Thyroid gland (tissue), 4 donors: Measurements from ENCODE around the gene POMZP3. TPM values are rescaled to one million over a fixed set of nuclear protein-coding genes. Genes with fewer than 3 reads are reported as not detected.
"Not testable (repeated sequence)": the region's sequence is repeated elsewhere in the genome, so short reads cannot be mapped to it uniquely, and the experiment has no call there.

Experiments used
- DNase-seq, 2 donors: peaks; one replicate each; pipeline ENCODE4 v3.0.0-alpha.2; 2019
- H3K27ac ChIP-seq, 3 donors: fragments of 200-600 bp; sonication (generic); 1 replicate in 2 of 3; 2 replicates in 1 of 3; pipeline ENCODE4 v1.5.1; 2016 to 2019; ENCODE audit warnings: mild to moderate bottlenecking in 1 of 3, moderate library complexity in 1 of 3
- H3K27me3 ChIP-seq: fragments of 200-600 bp; sonication (generic); one replicate; pipeline ENCODE4 v1.5.1; 2019
- H3K36me3 ChIP-seq, 2 donors: fragments of 200-600 bp; sonication (generic); one replicate each; pipeline ENCODE4 v1.5.1; 2016 to 2019
- H3K4me1 ChIP-seq, 2 donors: fragments of 200-600 bp; sonication (generic); one replicate each; pipeline ENCODE4 v1.5.1; 2017 to 2019
- H3K4me3 ChIP-seq, 3 donors: fragments of 200-600 bp; sonication (generic); replicated peaks in 1 of 3; 1 replicate in 2 of 3; 2 replicates in 1 of 3; pipeline ENCODE4 v1.5.1; 2016; ENCODE audit warnings: mild to moderate bottlenecking in 1 of 3
- H3K9me3 ChIP-seq: fragments of 200-600 bp; sonication (generic); one replicate; pipeline ENCODE4 v1.5.1; 2017
- WGBS, 2 donors: methylation state at CpG; one replicate each; pipeline ENCODE4 v1.1.5; 2017; 5-methylcytosine and 5-hydroxymethylcytosine counted together
- intact Hi-C: fragments of 100-400 bp; cut with DNase I; formaldehyde crosslinking; loops from one replicate; pipeline ENCODE4 v1.15.1; 2023
- total RNA-seq, 4 donors: library from RNA; depleted of rRNA; stranded (reverse); fragments of >200 nt; gene quantifications; one replicate each; pipeline ENCODE4 v1.2.3, GENCODE V29; 2016

Gene POMZP3
- total RNA-seq, 4 donors from 2014 or later: 2.7 to 5.3 (median 4.4) TPM

GRCh38 chr7:76609864-76610263 lies 17.2 kb downstream of the POMZP3 start:
- H3K4me1 ChIP-seq, H3K36me3 ChIP-seq, H3K27ac ChIP-seq, DNase-seq, H3K9me3 ChIP-seq, H3K4me3 ChIP-seq, H3K27me3 ChIP-seq, intact Hi-C loops: not testable (repeated sequence)
- 100% methylated on average over 1 of the region's 10 CpGs; no CpG with 5 or more reads in 1 of the 2 donors for WGBS, 2 donors

- H3K27me3 ChIP-seq: not testable (repeated sequence)
- H3K27ac ChIP-seq: peak overlapping the region in 1 of 3 donors; percentile 32
- WGBS, 2 donors: 91 to 100% methylated on average over 1 to 6 of the region's 7 CpGs
Measured at GRCh38 chr7:76608469-76608868, 18.6 kb downstream of the POMZP3 start.

GRCh38 chr7:76606027-76606426 lies 21.1 kb downstream of the POMZP3 start:
- H3K27ac ChIP-seq: not testable (repeated sequence)

More at GRCh38 chr7:76608469-76608868, 18.6 kb downstream of the POMZP3 start:
- H3K9me3 ChIP-seq, DNase-seq, intact Hi-C loops, H3K4me3 ChIP-seq, H3K36me3 ChIP-seq, H3K4me1 ChIP-seq: not testable (repeated sequence)

GRCh38 chr7:76600650-76601049 lies 26.4 kb downstream of the POMZP3 start:
- H3K27me3 ChIP-seq, H3K4me3 ChIP-seq, H3K9me3 ChIP-seq, H3K27ac ChIP-seq, H3K36me3 ChIP-seq, DNase-seq, H3K4me1 ChIP-seq, intact Hi-C loops: not testable (repeated sequence)
- WGBS, 2 donors: 97 to 98% methylated on average over 3 of the region's 3 CpGs

More at GRCh38 chr7:76606027-76606426, 21.1 kb downstream of the POMZP3 start:
- peak; percentile 62 to 77 for DNase-seq
- 3 to 21% methylated on average over 4 to 6 of the region's 6 CpGs for WGBS, 2 donors
- H3K27me3 ChIP-seq, H3K36me3 ChIP-seq, H3K9me3 ChIP-seq, H3K4me3 ChIP-seq, H3K4me1 ChIP-seq, intact Hi-C loops: not testable (repeated sequence)

- H3K4me1 ChIP-seq, intact Hi-C loops, H3K9me3 ChIP-seq, H3K27me3 ChIP-seq, H3K36me3 ChIP-seq, H3K4me3 ChIP-seq, H3K27ac ChIP-seq, DNase-seq: not testable (repeated sequence)
- 97 to 100% methylated on average over 1 of the region's 2 CpGs for WGBS, 2 donors
Measured at GRCh38 chr7:76600116-76600482, 27.0 kb downstream of the POMZP3 start.

GRCh38 chr7:76598590-76599264 lies 28.4 kb downstream of the POMZP3 start:
- H3K4me1 ChIP-seq, H3K27ac ChIP-seq, H3K4me3 ChIP-seq, H3K27me3 ChIP-seq, H3K9me3 ChIP-seq, intact Hi-C loops, H3K36me3 ChIP-seq, DNase-seq: not testable (repeated sequence)

- H3K4me3 ChIP-seq, intact Hi-C loops, H3K27me3 ChIP-seq, H3K9me3 ChIP-seq, H3K27ac ChIP-seq, H3K4me1 ChIP-seq, H3K36me3 ChIP-seq, DNase-seq: not testable (repeated sequence)
- WGBS, 2 donors: 80 to 88% methylated on average over 1 of the region's 1 CpG
Measured at GRCh38 chr7:76597288-76597687, 29.8 kb downstream of the POMZP3 start.

- H3K9me3 ChIP-seq, H3K27me3 ChIP-seq, H3K4me3 ChIP-seq, DNase-seq, H3K36me3 ChIP-seq, intact Hi-C loops, H3K27ac ChIP-seq: not testable (repeated sequence)
- peaks cover 8 to 15% of the 10 kb centered on the region in 2 donors for H3K4me1 ChIP-seq
- WGBS, 2 donors: 75 to 82% methylated on average over 2 of the region's 2 CpGs
Measured at GRCh38 chr7:76592694-76593093, 34.4 kb downstream of the POMZP3 start.

- H3K4me3 ChIP-seq, H3K27me3 ChIP-seq, H3K9me3 ChIP-seq, H3K36me3 ChIP-seq, DNase-seq, intact Hi-C loops, H3K27ac ChIP-seq: not testable (repeated sequence)
- peaks cover 10 to 17% of the 10 kb centered on the region in 2 donors for H3K4me1 ChIP-seq
- 95 to 100% methylated on average over 1 to 2 of the region's 2 CpGs for WGBS, 2 donors
Measured at GRCh38 chr7:76591602-76592304, 35.3 kb downstream of the POMZP3 start.

- intact Hi-C loops, H3K27ac ChIP-seq, H3K36me3 ChIP-seq, H3K27me3 ChIP-seq, DNase-seq, H3K9me3 ChIP-seq, H3K4me3 ChIP-seq: not testable (repeated sequence)
- H3K4me1 ChIP-seq: peaks cover 16 to 23% of the 10 kb centered on the region in 2 donors
- 96 to 100% methylated on average over 1 to 3 of the region's 3 CpGs for WGBS, 2 donors
Measured at GRCh38 chr7:76591033-76591432, 36.0 kb downstream of the POMZP3 start.

- intact Hi-C loops, H3K4me3 ChIP-seq, H3K27ac ChIP-seq, H3K9me3 ChIP-seq, H3K36me3 ChIP-seq, H3K27me3 ChIP-seq, DNase-seq: not testable (repeated sequence)
- peaks cover 21 to 30% of the 10 kb centered on the region in 2 donors for H3K4me1 ChIP-seq
- WGBS, 2 donors: 14 to 20% methylated on average over 1 of the region's 1 CpG
Measured at GRCh38 chr7:76588586-76588985, 38.5 kb downstream of the POMZP3 start.

GRCh38 chr7:76586585-76587315 lies 40.3 kb downstream of the POMZP3 start:
- intact Hi-C loops, H3K9me3 ChIP-seq, H3K27me3 ChIP-seq, H3K27ac ChIP-seq, DNase-seq, H3K36me3 ChIP-seq, H3K4me3 ChIP-seq: not testable (repeated sequence)
- H3K4me1 ChIP-seq: peaks cover 18 to 36% of the 10 kb centered on the region in 2 donors
- WGBS, 2 donors: 86 to 87% methylated on average over 2 of the region's 2 CpGs
